ENCODE data around the gene NUP210.

Gene NUP210

GRCh38 chr3:13365390-13366379 lies 54.4 kb downstream of the NUP210 start:
- no peak for TF ChIP-seq CTCF (conservative IDR thresholded peaks at IDR 0.05; ENCODE audit: low read depth, low read length)
- no peak for DNase-seq (ENCODE audit: low read depth)
- H3K4me3 ChIP-seq (ENCODE audit: low read length): no peak overlapping the region

- DNase-seq (ENCODE audit: low read depth): no peak
- TF ChIP-seq CTCF (conservative IDR thresholded peaks at IDR 0.05; ENCODE audit: low read depth, low read length): no peak
- no peak overlapping the region for H3K4me3 ChIP-seq (ENCODE audit: low read length)
Observed at GRCh38 chr3:13364602-13365271, 55.4 kb downstream of the NUP210 start.

- DNase-seq (ENCODE audit: low read depth): no peak
- H3K4me3 ChIP-seq (ENCODE audit: low read length): no peak overlapping the region
- no peak for TF ChIP-seq CTCF (conservative IDR thresholded peaks at IDR 0.05; ENCODE audit: low read depth, low read length)
Observed at GRCh38 chr3:13362551-13362950, 57.6 kb downstream of the NUP210 start.

GRCh38 chr3:13359916-13360315 lies 60.2 kb downstream of the NUP210 start:
- no peak for DNase-seq (ENCODE audit: low read depth)
- no peak overlapping the region for H3K4me3 ChIP-seq (ENCODE audit: low read length)
- no peak for TF ChIP-seq CTCF (conservative IDR thresholded peaks at IDR 0.05; ENCODE audit: low read depth, low read length)

GRCh38 chr3:13358643-13359042 lies 61.5 kb downstream of the NUP210 start:
- DNase-seq (ENCODE audit: low read depth): no peak
- no peak for TF ChIP-seq CTCF (conservative IDR thresholded peaks at IDR 0.05; ENCODE audit: low read depth, low read length)

GRCh38 chr3:13358051-13358450 lies 62.1 kb downstream of the NUP210 start:
- TF ChIP-seq CTCF (conservative IDR thresholded peaks at IDR 0.05; ENCODE audit: low read depth, low read length): no peak
- no peak for DNase-seq (ENCODE audit: low read depth)
- no peak overlapping the region for H3K4me3 ChIP-seq (ENCODE audit: low read length)

More at GRCh38 chr3:13358643-13359042, 61.5 kb downstream of the NUP210 start:
- H3K4me3 ChIP-seq (ENCODE audit: low read length): no peak overlapping the region

Measured in retinal pigment epithelial cell (primary cell).